Fibroblast of villous mesenchyme (primary cell): Measurements from ENCODE around the gene PTH2R. TPM values are rescaled to one million over a fixed set of nuclear protein-coding genes. Genes with fewer than 3 reads are reported as not detected.
"Not testable (repeated sequence)": the region's sequence is repeated elsewhere in the genome, so short reads cannot be mapped to it uniquely, and the experiment has no call there.

ENCODE experiments used
- DNase-seq: peaks from one replicate; pipeline ENCODE4 v3.0.0-alpha.2; 2010; ENCODE audit warnings: low read depth
- H3K4me3 ChIP-seq: 2 replicates; pipeline ENCODE4 v1.5.1; 2011; ENCODE audit warnings: low read depth, mild to moderate bottlenecking, low read length
- CTCF ChIP-seq: IDR thresholded peaks from 2 replicates; pipeline ENCODE4 v1.5.1; 2012; ENCODE audit warnings: low read depth, mild to moderate bottlenecking, low read length; ENCODE audit not compliant: insufficient read depth
- total RNA-seq: library from RNA; depleted of rRNA; stranded (reverse); fragments of >200 nt; gene quantifications from 2 replicates; pipeline ENCODE4 v1.2.3, GENCODE V29; 2012

The PTH2R gene
- total RNA-seq, 1 donor = 0.43 TPM

DNA sequence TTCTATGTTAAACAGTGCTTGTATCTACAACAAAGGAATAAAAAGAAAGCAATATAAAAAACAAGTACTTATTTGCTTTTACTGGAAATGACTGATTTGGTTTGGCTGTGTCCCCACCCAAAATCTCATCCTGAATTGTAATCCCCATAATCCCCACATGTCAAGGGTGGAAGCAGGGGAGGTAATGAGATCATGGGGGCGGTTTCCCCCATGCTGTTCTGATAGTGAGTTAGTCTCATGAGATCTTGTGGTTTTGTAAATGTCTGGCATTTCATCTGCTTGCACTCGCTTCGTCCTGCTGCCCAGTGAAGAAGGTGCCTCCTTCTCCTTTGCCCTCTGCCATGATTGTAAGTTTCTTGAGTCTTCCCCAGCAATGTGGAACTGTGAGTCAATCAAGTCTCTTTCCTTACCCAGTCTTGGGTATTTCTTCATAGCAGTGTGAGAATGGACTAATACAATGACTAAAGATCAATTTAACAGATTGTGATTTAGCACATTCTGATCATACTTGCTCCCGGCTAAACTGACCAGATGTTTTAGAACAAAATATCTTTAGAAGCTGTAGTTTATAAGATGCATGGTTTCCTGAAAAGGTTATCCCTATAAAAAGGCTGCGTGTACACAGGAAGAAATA, 19.9 kb downstream of the PTH2R start:
- peak; percentile 1 for DNase-seq
- no peak overlapping the region for H3K4me3 ChIP-seq
- TF ChIP-seq CTCF = no peak

DNA sequence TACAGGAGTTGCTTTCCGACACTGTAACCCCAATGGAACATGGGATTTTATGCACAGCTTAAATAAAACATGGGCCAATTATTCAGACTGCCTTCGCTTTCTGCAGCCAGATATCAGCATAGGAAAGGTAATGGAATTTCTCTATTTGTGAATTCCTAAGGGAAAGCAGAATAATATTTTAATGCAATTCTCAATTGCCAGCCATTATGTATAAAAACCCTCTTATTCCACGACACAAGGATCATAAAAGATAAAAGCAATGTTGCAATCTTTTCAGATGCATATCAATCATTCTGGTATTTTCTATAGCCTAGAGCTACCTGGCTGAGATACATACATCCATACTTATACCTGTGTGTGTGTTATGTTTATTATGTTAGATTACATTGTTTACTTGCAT, 31.2 kb downstream of the PTH2R start:
- no peak overlapping the region for H3K4me3 ChIP-seq
- DNase-seq = no peak
- TF ChIP-seq CTCF = no peak

DNA sequence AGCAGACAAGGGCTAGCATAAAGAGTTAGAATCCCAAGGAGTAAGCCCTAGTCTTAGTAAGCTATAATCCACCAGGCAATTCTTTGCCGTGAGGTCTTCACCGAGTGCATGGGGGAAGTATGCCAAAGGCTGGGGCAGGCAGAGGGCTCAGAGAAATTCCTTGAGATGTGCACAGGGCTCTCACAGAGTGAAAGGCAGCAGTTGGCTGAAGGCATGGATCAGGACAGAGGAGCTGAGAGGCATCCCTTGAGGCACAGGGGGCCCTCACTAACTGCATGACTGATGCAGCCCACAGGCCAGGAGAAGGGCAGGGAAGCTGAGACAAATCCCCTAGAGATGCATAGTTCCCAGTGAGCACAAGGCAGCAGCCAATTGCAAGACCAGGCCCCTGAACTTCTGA, 34.1 kb downstream of the PTH2R start:
- no peak for TF ChIP-seq CTCF
- no peak overlapping the region for H3K4me3 ChIP-seq
- no peak for DNase-seq

DNA sequence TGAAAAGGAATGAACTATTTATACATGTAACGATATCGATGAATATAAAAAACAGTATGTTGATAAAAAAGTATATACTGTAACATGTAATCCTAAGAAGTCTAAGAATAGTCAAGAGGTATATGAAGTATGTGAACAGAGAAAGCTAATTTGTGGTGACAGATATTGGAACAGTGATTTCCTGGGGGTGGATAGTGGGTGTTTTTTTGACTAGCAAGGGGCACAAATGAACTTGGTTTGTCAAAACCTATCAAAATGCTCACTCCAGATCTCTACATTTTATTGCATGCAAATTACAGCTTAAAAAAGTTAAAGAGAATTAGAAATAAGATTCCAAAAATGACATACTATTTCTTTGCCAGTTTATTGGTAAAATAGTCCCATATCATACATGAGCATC, 35.4 kb downstream of the PTH2R start:
- H3K4me3 ChIP-seq = no peak overlapping the region
- DNase-seq = no peak
- TF ChIP-seq CTCF = no peak

DNA sequence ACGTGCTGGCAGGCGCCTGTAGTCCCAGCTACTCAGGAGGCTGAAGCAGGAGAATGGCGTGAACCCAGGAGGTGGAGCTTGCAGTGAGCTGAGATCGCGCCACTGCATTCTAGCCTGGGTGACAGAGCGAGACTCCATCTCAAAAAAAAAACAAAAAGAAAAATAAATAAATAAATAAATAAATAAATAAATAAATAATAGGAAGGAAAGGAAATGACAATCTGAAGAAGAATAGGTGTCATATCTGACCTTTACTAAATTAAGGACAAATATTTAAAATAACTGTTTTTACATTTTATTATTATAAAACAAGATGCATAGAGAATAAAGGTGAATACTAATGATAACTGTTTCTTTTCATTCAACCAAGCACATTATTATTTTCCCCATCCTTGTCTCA, 40.9 kb downstream of the PTH2R start:
- not testable (repeated sequence) for H3K4me3 ChIP-seq, DNase-seq

DNA sequence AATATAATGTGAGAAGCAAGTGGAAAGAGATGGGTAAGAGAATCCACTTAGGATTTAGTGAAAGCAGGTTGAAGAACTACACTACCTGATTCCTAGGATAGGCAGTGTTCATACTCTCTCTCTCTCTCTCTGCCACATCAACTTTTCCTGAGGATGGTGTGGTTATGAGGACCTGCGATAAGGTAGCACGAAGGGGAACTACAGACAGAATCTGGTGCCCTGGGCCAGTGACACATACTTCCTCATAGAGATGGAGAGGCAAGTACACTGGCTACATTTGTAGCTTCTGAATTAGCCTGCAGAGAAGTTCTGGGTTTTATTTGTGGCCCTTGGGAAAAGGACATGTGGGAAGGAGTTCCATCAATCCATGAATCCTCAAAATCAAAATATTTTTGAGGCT, 44.5 kb downstream of the PTH2R start:
- no peak for DNase-seq
- no peak overlapping the region for H3K4me3 ChIP-seq
- TF ChIP-seq CTCF = no peak

DNA sequence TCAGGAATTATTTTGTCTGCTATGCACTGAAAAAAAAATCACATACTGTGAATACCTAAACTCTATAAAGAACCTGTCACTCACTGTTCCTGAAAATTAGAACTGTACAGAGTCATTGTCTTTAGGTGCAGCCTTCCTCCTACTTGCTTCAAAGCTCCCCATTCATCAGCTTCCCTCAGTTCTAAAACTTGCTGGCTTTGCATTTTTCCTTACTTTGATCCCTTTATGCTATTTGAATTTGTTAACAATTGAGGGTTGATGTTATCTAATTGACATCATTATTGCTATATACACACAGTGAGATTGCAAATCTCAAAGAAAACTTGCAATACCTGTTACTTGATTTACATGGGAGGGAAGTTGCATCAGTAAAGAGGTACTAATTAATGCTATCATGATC, 48.3 kb downstream of the PTH2R start:
- H3K4me3 ChIP-seq = no peak overlapping the region

More for the DNA sequence above, 48.3 kb downstream of the PTH2R start:
- DNase-seq = no peak
- no peak for TF ChIP-seq CTCF
